GM18867 (cell line): ENCODE measurements around the gene ATP5F1D.

ENCODE experiments used
- ATAC-seq: cut with Tn5 transposase; IDR thresholded peaks from one replicate; pipeline ENCODE4 v1.9.1; 2021; ENCODE audit warnings: mild to moderate bottlenecking, moderate library complexity; ENCODE audit not compliant: unreplicated experiment

The ATP5F1D gene

GRCh38 chr19:1220477-1220930, 21.0 kb upstream of the ATP5F1D start:
- ATAC-seq: no peak

- ATAC-seq: no peak
Measured at GRCh38 chr19:1220976-1221903, 20.3 kb upstream of the ATP5F1D start.

GRCh38 chr19:1221904-1222255, 19.7 kb upstream of the ATP5F1D start:
- ATAC-seq: no peak

GRCh38 chr19:1222394-1222793, 19.2 kb upstream of the ATP5F1D start:
- no peak for ATAC-seq

- ATAC-seq: no peak
Measured at GRCh38 chr19:1223018-1223855, 18.3 kb upstream of the ATP5F1D start.

DNA sequence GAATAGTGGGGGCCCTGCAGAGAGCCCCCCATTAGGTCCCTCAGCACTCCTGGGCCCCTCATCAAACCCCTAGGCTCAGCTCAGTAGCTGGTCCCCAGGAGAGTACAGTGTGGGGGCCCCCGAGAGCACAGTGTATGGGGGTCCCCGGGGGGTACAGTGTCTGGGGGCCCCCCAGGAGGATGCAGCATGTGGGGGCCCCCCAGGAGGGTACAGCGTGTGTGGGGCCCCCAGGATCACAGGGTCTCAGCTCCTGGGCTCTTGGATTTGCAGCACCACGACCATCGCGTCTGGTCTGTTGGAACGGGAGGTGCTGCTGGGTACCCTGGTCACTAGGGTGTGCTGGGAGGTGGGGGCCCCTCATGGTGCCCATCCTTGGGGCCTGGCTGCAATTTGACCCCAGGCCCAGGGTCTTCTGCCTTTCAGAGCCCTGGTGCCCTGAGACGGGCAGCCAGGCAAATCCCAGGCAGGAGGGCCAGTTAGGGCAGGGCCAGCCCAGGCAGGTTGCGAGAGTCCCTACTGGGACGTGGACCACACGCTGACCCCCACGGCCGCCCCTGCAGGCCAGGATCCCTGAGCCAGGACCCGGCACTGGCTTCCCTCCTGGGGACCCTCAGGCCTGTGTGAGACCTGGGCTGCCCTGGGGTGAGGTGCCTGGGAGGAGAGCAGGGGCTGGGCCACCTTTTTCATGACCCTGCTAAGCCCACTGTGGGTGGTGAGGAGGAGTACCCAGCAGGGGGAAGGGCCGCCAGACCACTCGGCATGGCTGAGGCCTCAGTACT, 17.3 kb upstream of the ATP5F1D start:
- no peak for ATAC-seq

DNA sequence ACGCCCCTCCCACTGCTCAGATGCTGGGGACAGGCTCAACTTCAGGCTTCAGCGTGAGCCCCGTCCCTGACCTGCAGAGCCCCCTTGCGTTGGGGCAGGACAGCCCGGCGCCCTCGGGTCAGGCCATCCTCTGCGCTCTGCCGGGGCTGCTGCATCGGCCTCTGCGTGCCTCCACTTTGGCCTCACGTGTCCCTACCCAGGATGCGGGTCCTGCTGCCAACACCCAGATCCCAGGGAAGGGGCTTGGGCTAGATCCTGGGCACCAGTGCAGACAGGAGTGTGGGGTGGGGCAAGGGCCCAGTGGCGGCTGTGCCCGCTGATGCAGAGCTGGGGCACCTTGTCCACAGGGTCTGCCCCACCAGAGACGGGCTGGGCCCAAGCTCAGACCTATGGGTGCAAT, 16.7 kb upstream of the ATP5F1D start:
- ATAC-seq: no peak

- ATAC-seq: no peak
Measured at GRCh38 chr19:1225440-1226226, 15.9 kb upstream of the ATP5F1D start.

GRCh38 chr19:1226227-1226518, 15.4 kb upstream of the ATP5F1D start:
- ATAC-seq: no peak

GRCh38 chr19:1226522-1227303, 14.8 kb upstream of the ATP5F1D start:
- ATAC-seq: no peak

- no peak for ATAC-seq
Measured at GRCh38 chr19:1227304-1228054, 14.1 kb upstream of the ATP5F1D start.

DNA sequence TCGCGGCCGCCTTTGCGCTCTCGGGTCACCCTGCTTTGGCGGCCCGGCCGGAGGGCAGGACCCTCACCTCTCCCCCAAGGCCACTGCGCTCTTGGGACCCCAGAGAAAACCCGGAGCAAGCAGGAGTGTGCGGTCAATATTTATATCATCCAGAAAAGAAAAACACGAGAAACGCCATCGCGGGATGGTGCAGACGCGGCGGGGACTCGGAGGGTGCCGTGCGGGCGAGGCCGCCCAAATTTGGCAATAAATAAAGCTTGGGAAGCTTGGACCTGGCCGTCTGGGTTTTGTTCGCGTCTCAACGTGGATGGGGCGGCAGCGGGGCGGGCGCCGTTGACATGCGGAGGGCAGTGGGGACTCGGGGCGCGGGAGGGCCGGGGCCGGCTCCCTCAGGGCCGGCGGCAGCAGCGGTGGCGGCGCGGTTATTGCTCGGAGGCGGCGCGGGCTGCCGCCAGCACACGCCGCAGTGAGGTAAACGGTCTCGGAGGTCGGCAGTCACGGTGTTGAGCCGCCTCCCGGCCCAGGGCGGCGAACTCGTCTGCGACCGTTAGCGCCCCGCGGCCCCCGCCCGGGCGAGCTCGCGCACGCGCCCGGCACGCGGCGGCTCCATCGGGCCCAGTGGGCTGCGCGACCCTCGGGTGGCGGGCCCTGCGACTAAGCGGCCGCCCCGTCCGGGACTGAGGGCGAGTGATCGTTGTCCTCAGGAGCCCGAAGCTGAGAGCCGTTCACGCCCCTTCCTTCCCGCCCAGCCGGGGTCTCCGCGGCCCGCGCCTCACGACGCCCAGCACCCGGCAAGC, 13.2 kb upstream of the ATP5F1D start:
- ATAC-seq: no peak

DNA sequence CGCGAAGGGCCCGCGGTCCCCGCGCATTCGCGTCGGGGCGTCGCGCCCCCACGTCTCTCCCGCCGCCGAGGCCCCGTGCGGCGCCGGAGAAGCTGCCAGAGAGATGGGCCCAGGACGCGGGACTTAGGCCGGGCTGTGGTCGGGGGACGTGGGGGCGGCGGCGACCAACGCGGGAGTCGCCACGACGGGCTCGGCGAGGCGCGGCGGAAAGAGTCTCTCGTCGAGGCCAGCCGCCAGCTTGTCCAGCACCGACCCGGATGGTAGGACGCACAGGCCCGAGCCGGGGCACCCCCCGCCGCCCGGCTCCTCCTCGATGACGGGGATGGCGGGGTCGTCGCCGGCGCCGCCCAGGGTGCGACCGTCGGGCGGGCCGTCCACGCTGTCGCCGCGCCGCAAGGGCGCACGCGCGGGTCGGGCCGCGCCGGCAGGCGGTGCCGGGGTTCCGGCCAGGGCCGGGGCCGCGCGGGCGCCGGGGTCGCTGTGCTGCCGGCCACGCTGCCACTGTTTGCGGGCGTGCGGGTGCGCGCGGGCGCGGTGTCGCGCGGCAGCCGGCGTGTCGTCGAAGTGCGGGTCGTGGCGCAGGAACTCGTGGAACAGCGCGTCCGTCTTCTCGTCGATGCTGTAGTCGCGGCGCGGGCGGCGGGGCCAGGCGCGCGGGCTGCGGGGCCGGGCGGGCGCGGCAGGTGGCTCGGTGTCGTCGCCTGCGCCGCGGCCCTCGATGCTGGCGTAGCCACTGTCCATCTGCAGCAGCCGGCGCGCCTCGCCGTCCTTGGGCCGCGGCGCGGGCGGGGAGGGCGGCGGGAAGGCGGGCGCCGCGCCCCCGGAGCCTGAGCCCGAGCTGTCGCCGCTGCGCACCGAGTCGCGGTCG, 12.3 kb upstream of the ATP5F1D start:
- no peak for ATAC-seq

- ATAC-seq: no peak
Measured at GRCh38 chr19:1229924-1230782, 11.4 kb upstream of the ATP5F1D start.

GRCh38 chr19:1230783-1231489, 10.6 kb upstream of the ATP5F1D start:
- no peak for ATAC-seq
